Panc1 (cell line): ENCODE results near the gene SLC2A5.

Experiments
- CTCF ChIP-seq: fragments of 450-650 bp; IDR thresholded peaks from 2 replicates; pipeline ENCODE4 v1.5.1; 2017; ENCODE audit warnings: mild to moderate bottlenecking
- POLR2AphosphoS5 ChIP-seq: IDR thresholded peaks from 2 replicates; pipeline ENCODE4 v1.6.1; 2012; ENCODE audit warnings: mild to moderate bottlenecking, low read depth, low read length, moderate library complexity
- REST ChIP-seq, 2 experiments: IDR thresholded peaks; 2 replicates each; pipeline ENCODE4 v1.6.1; 2011 to 2012; ENCODE audit warnings: low read depth in 2 of 2, control low read depth in 1 of 2, low read length in 1 of 2, mild to moderate bottlenecking in 1 of 2, moderate library complexity in 1 of 2; ENCODE audit not compliant: insufficient read depth in 1 of 2

GRCh38 chr1:9112961-9113880, 43.8 kb upstream of the SLC2A5 start:
- TF ChIP-seq CTCF (no peak), REST (IDR thresholded peaks at IDR 0.05; ENCODE audit: insufficient read depth in 1 of 2, low read depth in 2 of 2, low read length in 1 of 2) (no peak), POLR2AphosphoS5 (no peak)
